GM23248 (cell line): ENCODE measurements around the gene CLTB. TPM values are rescaled to one million over a fixed set of nuclear protein-coding genes. Genes with fewer than 3 reads are reported as not detected.
"Not testable (repeated sequence)": the region's sequence is repeated elsewhere in the genome, so short reads cannot be mapped to it uniquely, and the experiment has no call there.

Experiments used
- DNase-seq: peaks from one replicate; pipeline ENCODE4 v3.0.0-alpha.2; 2015
- H2AFZ ChIP-seq: fragments of 200-600 bp; sonication (generic); 2 replicates; pipeline ENCODE4 v1.6.1; 2016; ENCODE audit warnings: antibody characterized with exemption
- H3F3A ChIP-seq: fragments of 200-600 bp; sonication (generic); 2 replicates; pipeline ENCODE4 v1.6.1; 2016; ENCODE audit warnings: mild to moderate bottlenecking, antibody characterized with exemption, mixed run types; ENCODE audit not compliant: insufficient read depth
- H3K27ac ChIP-seq: fragments of 200-600 bp; sonication (generic); 2 replicates; pipeline ENCODE4 v1.5.1; 2016; ENCODE audit warnings: mild to moderate bottlenecking
- H3K27me3 ChIP-seq: fragments of 200-600 bp; sonication (generic); replicated peaks from 2 replicates; pipeline ENCODE4 v1.6.1; 2016; ENCODE audit warnings: mild to moderate bottlenecking; ENCODE audit not compliant: insufficient read depth
- H3K36me3 ChIP-seq: fragments of 200-600 bp; sonication (generic); 2 replicates; pipeline ENCODE4 v1.6.1; 2016; ENCODE audit warnings: low read depth, mild to moderate bottlenecking
- H3K4me1 ChIP-seq: fragments of 200-600 bp; sonication (generic); 2 replicates; pipeline ENCODE4 v1.6.1; 2016; ENCODE audit warnings: mild to moderate bottlenecking; ENCODE audit not compliant: insufficient read depth
- H3K4me2 ChIP-seq: fragments of 200-600 bp; sonication (generic); one replicate; pipeline ENCODE4 v1.6.1; 2016; ENCODE audit warnings: mild to moderate bottlenecking; ENCODE audit not compliant: unreplicated experiment
- H3K4me3 ChIP-seq: fragments of 200-600 bp; sonication (generic); 2 replicates; pipeline ENCODE4 v1.5.1; 2016; ENCODE audit warnings: mild to moderate bottlenecking
- H3K79me2 ChIP-seq: fragments of 200-600 bp; sonication (generic); 2 replicates; pipeline ENCODE4 v1.6.1; 2016; ENCODE audit warnings: mild to moderate bottlenecking; ENCODE audit not compliant: insufficient read depth
- H3K9ac ChIP-seq: fragments of 200-600 bp; sonication (generic); 2 replicates; pipeline ENCODE4 v1.6.1; 2016; ENCODE audit warnings: mild to moderate bottlenecking
- H3K9me2 ChIP-seq: fragments of 200-600 bp; sonication (generic); 2 replicates; pipeline ENCODE4 v1.6.1; 2016; ENCODE audit warnings: mixed run types, mild to moderate bottlenecking, moderate library complexity; ENCODE audit not compliant: insufficient read depth
- H3K9me3 ChIP-seq: fragments of 200-600 bp; sonication (generic); one replicate; pipeline ENCODE4 v1.6.1; 2017; ENCODE audit warnings: low read depth
- H4K20me1 ChIP-seq: fragments of 200-600 bp; sonication (generic); 2 replicates; pipeline ENCODE4 v1.6.0; 2016; ENCODE audit not compliant: insufficient read depth
- EZH2 ChIP-seq: fragments of 200-600 bp; sonication (generic); IDR thresholded peaks from 2 replicates; pipeline ENCODE4 v1.6.1; 2018; ENCODE audit warnings: antibody characterized with exemption, mild to moderate bottlenecking; ENCODE audit not compliant: insufficient read depth, poor library complexity, severe bottlenecking
- EZH2phosphoT487 ChIP-seq: fragments of 200-600 bp; sonication (generic); IDR thresholded peaks from 2 replicates; pipeline ENCODE4 v1.6.1; 2018; ENCODE audit warnings: antibody characterized with exemption, moderate library complexity, mild to moderate bottlenecking, low read depth; ENCODE audit not compliant: insufficient read depth
- WGBS, 2 experiments: methylation state at CpG; one replicate each; pipeline ENCODE4 v1.1.6; 2015 to 2017; ENCODE audit warnings: low lambda C conversion rate in 2 of 2, low coverage in 1 of 2; ENCODE audit errors: missing lambda C conversion rate in 2 of 2; 5-methylcytosine and 5-hydroxymethylcytosine counted together
- in situ Hi-C: fragments of 300-500 bp; cut with MboI; formaldehyde crosslinking; loops from 2 replicates; pipeline ENCODE4 v1.15.0; 2020
- polyA plus RNA-seq: library from polyadenylated mRNA; unstranded; fragments of >200 nt; fragmentation: Nextera tagmentation; extraction: Ambion mirVana; gene quantifications from 2 replicates; pipeline ENCODE4 v1.2.1, GENCODE V29; 2016
- total RNA-seq: library from RNA; depleted of rRNA; stranded (reverse); fragments of >200 nt; shearing (Covaris generic); gene quantifications from 2 replicates; pipeline ENCODE4 v1.2.3, GENCODE V29; 2014

Gene CLTB
- total and polyA plus RNA-seq, 2 experiments from 2014 or later = 128 to 130 TPM

GRCh38 chr5:176408590-176408989 is 7.7 kb downstream of the CLTB start:
- Histone ChIP-seq H3K4me3 (no peak overlapping the region), H3K9ac (no peak overlapping the region), H3K79me2 (peaks cover 38% of the 10 kb centered on the region), H2AFZ (no peak overlapping the region), H3K4me2 (no peak overlapping the region), H3K27me3 (no peaks in the 10 kb centered on the region), H3K9me3 (no peaks in the 10 kb centered on the region), H4K20me1 (no peaks in the 10 kb centered on the region), H3K27ac (no peak overlapping the region), H3K9me2 (no peaks in the 10 kb centered on the region), H3K4me1 (peaks cover 23% of the 10 kb centered on the region), H3K36me3 (peaks cover 3% of the 10 kb centered on the region; the same call in 1 of the 2 replicates), H3F3A (no peaks in the 10 kb centered on the region)
- no peak for DNase-seq
- in situ Hi-C loops = no loop called here
- 68 to 78% methylated on average over 5 of the region's 5 CpGs for WGBS, 2 experiments
- no peak for TF ChIP-seq EZH2phosphoT487
- no peak for TF ChIP-seq EZH2

GRCh38 chr5:176408252-176408573 is 8.1 kb downstream of the CLTB start:
- H3K27ac ChIP-seq, H3F3A ChIP-seq, H3K9me2 ChIP-seq, H4K20me1 ChIP-seq, H3K27me3 ChIP-seq, in situ Hi-C loops, H3K9me3 ChIP-seq, H2AFZ ChIP-seq, DNase-seq, H3K36me3 ChIP-seq, H3K4me2 ChIP-seq, H3K9ac ChIP-seq, H3K4me3 ChIP-seq: not testable (repeated sequence)
- peaks cover 35% of the 10 kb centered on the region for H3K79me2 ChIP-seq
- 57 to 62% methylated on average over 10 of the region's 10 CpGs for WGBS, 2 experiments
- H3K4me1 ChIP-seq = peaks cover 20% of the 10 kb centered on the region

- Histone ChIP-seq H3K4me3 (no peak overlapping the region), H3K4me1 (peaks cover 14% of the 10 kb centered on the region), H2AFZ (no peak overlapping the region), H3K4me2 (no peak overlapping the region), H3K9me3 (no peaks in the 10 kb centered on the region), H3K36me3 (peaks cover 3% of the 10 kb centered on the region; the same call in 1 of the 2 replicates), H3K9me2 (no peaks in the 10 kb centered on the region), H4K20me1 (no peaks in the 10 kb centered on the region), H3F3A (no peaks in the 10 kb centered on the region), H3K27ac (no peak overlapping the region), H3K27me3 (no peaks in the 10 kb centered on the region), H3K9ac (no peak overlapping the region), H3K79me2 (peaks cover 32% of the 10 kb centered on the region)
- in situ Hi-C loops = no loop called here
- DNase-seq = no peak
- WGBS, 2 experiments = 57 to 62% methylated on average over 6 of the region's 6 CpGs
- TF ChIP-seq EZH2 (no peak), EZH2phosphoT487 (no peak)
Measured at GRCh38 chr5:176407456-176408251, 8.7 kb downstream of the CLTB start.

GRCh38 chr5:176406436-176407052 is 9.8 kb downstream of the CLTB start:
- Histone ChIP-seq H3K79me2 (peaks cover 22% of the 10 kb centered on the region), H3K36me3 (peaks cover 3% of the 10 kb centered on the region; the same call in 1 of the 2 replicates), H2AFZ (no peak overlapping the region), H3K4me3 (no peak overlapping the region), H3K4me1 (peaks cover 5% of the 10 kb centered on the region; the same call in 1 of the 2 replicates), H3K9ac (no peak overlapping the region), H3K27me3 (no peaks in the 10 kb centered on the region), H3K27ac (no peak overlapping the region), H3K9me3 (no peaks in the 10 kb centered on the region), H3F3A (no peaks in the 10 kb centered on the region), H3K9me2 (no peaks in the 10 kb centered on the region), H3K4me2 (no peak overlapping the region), H4K20me1 (no peaks in the 10 kb centered on the region)
- TF ChIP-seq EZH2phosphoT487 (no peak), EZH2 (no peak)
- 88 to 95% methylated on average over 9 of the region's 9 CpGs for WGBS, 2 experiments
- no peak for DNase-seq
- in situ Hi-C loops = no loop called here
